Transverse colon (tissue), 4 donors: ENCODE results near the gene RNF128.

ENCODE experiments used
- POLR2A ChIP-seq: fragments of 450-650 bp; IDR thresholded peaks from one replicate; pipeline ENCODE4 v1.6.1; 2016; ENCODE audit warnings: antibody characterized with exemption, mild to moderate bottlenecking, moderate library complexity
- POLR2AphosphoS5 ChIP-seq, 3 donors: sonication (generic); formaldehyde crosslinking; IDR thresholded peaks; one replicate each; pipeline ENCODE4 v1.6.1; 2016; ENCODE audit warnings: antibody characterized with exemption in 3 of 3
- TF ChIP-seq, protein P1 (sequence below), 5 experiments: fragments of 200-600 bp in 3 of 5; fragments of 450-650 bp in 2 of 5; sonication (generic) in 3 of 5; IDR thresholded peaks; 1 replicate in 2 of 5; 2 replicates in 3 of 5; pipeline ENCODE4 v1.5.1; 2016 to 2017; ENCODE audit warnings: antibody characterized with exemption in 5 of 5, inconsistent platforms in 3 of 5, mild to moderate bottlenecking in 2 of 5, moderate library complexity in 1 of 5

DNA sequence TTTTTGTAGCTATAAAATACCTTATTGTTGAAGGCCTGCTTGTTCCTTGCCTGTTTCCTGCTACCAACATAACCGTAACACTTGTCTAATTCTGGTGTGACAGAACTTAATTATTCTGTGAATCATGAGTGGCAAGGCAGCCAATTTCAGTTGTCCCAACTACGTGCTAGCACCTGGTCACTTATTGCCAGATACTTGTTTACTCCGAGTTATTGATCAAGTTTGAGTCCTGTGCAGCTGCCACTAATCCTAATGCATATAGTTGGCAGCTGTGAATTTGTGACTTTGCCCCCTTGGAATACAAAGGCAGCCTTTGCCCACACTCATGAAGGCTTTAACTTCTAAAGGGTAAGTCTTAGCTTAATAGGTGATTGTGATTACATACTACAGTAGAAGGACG lies 7.8 kb upstream of the RNF128 start:
- TF ChIP-seq, protein P1, sequence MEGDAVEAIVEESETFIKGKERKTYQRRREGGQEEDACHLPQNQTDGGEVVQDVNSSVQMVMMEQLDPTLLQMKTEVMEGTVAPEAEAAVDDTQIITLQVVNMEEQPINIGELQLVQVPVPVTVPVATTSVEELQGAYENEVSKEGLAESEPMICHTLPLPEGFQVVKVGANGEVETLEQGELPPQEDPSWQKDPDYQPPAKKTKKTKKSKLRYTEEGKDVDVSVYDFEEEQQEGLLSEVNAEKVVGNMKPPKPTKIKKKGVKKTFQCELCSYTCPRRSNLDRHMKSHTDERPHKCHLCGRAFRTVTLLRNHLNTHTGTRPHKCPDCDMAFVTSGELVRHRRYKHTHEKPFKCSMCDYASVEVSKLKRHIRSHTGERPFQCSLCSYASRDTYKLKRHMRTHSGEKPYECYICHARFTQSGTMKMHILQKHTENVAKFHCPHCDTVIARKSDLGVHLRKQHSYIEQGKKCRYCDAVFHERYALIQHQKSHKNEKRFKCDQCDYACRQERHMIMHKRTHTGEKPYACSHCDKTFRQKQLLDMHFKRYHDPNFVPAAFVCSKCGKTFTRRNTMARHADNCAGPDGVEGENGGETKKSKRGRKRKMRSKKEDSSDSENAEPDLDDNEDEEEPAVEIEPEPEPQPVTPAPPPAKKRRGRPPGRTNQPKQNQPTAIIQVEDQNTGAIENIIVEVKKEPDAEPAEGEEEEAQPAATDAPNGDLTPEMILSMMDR (IDR thresholded peaks at IDR 0.05), result no peak
- TF ChIP-seq POLR2A (no peak), POLR2AphosphoS5 (IDR thresholded peaks at IDR 0.05) (no peak)
